ENCODE measurements around the gene SLC2A13.

The SLC2A13 gene

GRCh38 chr12:40105515-40106201 is at the start of gene SLC2A13:
Gene SLC2A13, minus strand, starts transcription at chr12:40106081. Its CDS starts 273 bp downstream, at chr12:40105808.
- in situ Hi-C loops (cut with HindIII; ENCODE audit: low sequenced_read_pairs) = no loop called here
- peak; percentile 18 for DNase-seq (ENCODE audit: low read depth)
- peak within 1 kb of the TSS; percentile 58 for H3K4me3 ChIP-seq (ENCODE audit: low read depth, low read length)
- TF ChIP-seq CTCF (IDR thresholded peaks at IDR 0.05; ENCODE audit: low read depth, low read length, missing control alignments) = no peak

DNA sequence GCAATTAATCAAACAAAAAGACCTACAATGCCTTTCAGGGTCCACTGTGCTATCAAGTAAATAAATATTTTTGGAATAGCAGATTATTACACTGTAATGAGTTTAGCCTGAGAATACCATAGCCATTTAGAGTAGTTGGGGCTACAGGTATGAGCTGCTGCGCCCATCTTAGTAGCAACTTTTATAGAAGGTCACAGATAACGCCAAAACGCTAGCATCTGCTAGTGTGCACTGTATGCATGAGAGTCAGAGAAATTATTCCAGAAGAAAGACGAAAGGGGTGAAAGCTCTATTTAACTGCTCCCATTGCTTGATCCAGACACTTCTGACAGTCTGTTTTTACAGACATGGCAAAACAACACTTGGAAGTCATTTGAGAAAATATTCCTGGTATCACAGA is 48.5 kb upstream of the SLC2A13 start:
- no peak for DNase-seq (ENCODE audit: low read depth)
- H3K4me3 ChIP-seq (ENCODE audit: low read depth, low read length) = no peak overlapping the region
- in situ Hi-C loops (cut with HindIII; ENCODE audit: low sequenced_read_pairs) = no loop called here
- TF ChIP-seq CTCF (IDR thresholded peaks at IDR 0.05; ENCODE audit: low read depth, low read length, missing control alignments) = no peak

- in situ Hi-C loops (cut with HindIII; ENCODE audit: low sequenced_read_pairs) = no loop called here
- DNase-seq (ENCODE audit: low read depth) = no peak
- no peak overlapping the region for H3K4me3 ChIP-seq (ENCODE audit: low read depth, low read length)
- no peak for TF ChIP-seq CTCF (IDR thresholded peaks at IDR 0.05; ENCODE audit: low read depth, low read length, missing control alignments)
Observed at GRCh38 chr12:40153432-40153831, 47.6 kb upstream of the SLC2A13 start.

- peak; percentile 82 for TF ChIP-seq CTCF (IDR thresholded peaks at IDR 0.05; ENCODE audit: low read depth, low read length, missing control alignments)
- in situ Hi-C loops (cut with HindIII; ENCODE audit: low sequenced_read_pairs) = no loop called here
- DNase-seq (ENCODE audit: low read depth) = peak; percentile 18
- no peak overlapping the region for H3K4me3 ChIP-seq (ENCODE audit: low read depth, low read length)
Observed at GRCh38 chr12:40152783-40153383, 47.0 kb upstream of the SLC2A13 start.

DNA sequence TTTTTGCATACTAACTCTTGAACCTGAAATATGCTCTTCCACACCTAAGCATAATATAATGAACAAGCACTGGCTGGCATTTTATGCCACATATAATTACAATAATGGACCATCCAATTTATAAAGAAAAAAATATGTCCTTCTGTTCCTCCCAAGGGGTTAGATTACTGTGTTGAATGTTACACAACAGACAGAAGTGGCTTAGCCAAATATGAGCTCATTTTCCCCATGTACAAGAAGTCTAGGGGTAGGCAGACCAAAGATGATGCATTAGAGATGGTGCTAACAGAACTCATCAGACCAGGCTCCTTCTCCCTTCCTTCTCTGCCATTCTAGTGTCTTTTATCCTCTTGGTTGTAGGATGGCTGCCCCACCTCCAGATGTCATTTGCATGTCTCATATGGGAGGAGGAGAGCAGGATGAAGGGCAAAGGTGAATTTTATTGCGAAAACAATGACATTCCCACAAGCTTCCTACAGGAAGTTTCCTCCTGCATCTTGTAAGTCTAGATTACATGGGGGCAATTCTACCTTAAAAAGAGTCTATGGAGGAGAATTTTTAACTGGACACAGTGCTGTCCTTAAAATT is 43.9 kb upstream of the SLC2A13 start:
- TF ChIP-seq CTCF (IDR thresholded peaks at IDR 0.05; ENCODE audit: low read depth, low read length, missing control alignments) = no peak

DNA sequence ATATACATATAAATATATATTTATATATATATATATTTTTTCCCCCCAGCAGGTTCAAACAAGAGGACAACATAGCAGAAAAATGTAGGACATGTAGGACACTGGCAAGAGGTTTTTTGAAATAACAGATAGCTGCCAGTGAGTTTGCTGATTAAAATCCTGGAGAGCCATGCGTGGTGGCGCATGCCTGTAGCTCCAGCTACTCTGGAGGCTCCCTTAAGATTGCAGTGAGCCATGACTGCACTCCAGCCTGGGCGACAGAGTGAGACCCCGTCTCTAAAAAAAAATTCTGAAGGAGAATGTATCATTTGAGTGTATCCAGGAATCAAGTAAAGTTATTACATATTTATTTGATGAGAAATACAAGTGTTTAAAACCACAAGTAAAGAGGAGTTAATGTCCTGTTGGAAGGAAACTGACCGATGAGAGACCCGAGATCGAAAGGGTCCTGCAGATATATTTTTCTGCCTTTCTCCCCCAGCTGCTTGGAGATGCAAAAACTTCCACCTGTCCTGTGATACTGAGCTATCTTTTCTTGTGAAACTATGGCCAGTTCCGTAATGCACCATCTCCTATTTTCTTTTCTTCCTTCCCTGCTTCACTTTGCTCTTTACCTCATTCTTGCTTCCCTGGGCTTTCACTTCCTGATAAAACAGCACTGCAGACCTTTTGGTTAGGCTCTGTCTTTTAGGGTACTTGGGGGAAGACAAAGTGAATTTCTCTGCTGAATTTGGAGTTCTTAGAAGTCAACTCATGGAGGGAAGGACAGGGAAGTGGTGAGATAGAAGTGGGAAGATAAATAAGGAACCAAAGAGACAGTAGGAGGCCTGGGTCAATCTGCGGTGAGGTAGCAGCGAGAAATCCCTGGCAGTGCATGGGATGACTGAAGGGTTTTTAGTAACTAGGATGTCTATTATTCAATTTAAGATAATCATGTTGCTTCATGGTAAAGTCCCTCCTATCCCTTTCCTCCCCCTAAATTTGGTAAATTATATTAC is 41.2 kb upstream of the SLC2A13 start:
- in situ Hi-C loops (cut with HindIII; ENCODE audit: low sequenced_read_pairs) = no loop called here
- no peak overlapping the region for H3K4me3 ChIP-seq (ENCODE audit: low read depth, low read length)

More for the DNA sequence above, 43.9 kb upstream of the SLC2A13 start:
- no peak for DNase-seq (ENCODE audit: low read depth)
- H3K4me3 ChIP-seq (ENCODE audit: low read depth, low read length) = no peak overlapping the region
- in situ Hi-C loops (cut with HindIII; ENCODE audit: low sequenced_read_pairs) = no loop called here

More for the DNA sequence above, 41.2 kb upstream of the SLC2A13 start:
- no peak for TF ChIP-seq CTCF (IDR thresholded peaks at IDR 0.05; ENCODE audit: low read depth, low read length, missing control alignments)
- DNase-seq (ENCODE audit: low read depth) = no peak

Measured in astrocyte of the cerebellum (primary cell).